GM18907 (cell line): ENCODE data around the gene GIPC2.
A peak's percentile ranks its signal among the peaks of the same experiment; 100 is the strongest.
"Not testable (repeated sequence)": the region's sequence is repeated elsewhere in the genome, so short reads cannot be mapped to it uniquely, and the experiment has no call there.

Experiments used
- ATAC-seq: cut with Tn5 transposase; IDR thresholded peaks from one replicate; pipeline ENCODE4 v1.9.1; 2021; ENCODE audit warnings: mild to moderate bottlenecking, moderate library complexity; ENCODE audit not compliant: unreplicated experiment

The GIPC2 gene, protein sequence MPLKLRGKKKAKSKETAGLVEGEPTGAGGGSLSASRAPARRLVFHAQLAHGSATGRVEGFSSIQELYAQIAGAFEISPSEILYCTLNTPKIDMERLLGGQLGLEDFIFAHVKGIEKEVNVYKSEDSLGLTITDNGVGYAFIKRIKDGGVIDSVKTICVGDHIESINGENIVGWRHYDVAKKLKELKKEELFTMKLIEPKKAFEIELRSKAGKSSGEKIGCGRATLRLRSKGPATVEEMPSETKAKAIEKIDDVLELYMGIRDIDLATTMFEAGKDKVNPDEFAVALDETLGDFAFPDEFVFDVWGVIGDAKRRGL

DNA sequence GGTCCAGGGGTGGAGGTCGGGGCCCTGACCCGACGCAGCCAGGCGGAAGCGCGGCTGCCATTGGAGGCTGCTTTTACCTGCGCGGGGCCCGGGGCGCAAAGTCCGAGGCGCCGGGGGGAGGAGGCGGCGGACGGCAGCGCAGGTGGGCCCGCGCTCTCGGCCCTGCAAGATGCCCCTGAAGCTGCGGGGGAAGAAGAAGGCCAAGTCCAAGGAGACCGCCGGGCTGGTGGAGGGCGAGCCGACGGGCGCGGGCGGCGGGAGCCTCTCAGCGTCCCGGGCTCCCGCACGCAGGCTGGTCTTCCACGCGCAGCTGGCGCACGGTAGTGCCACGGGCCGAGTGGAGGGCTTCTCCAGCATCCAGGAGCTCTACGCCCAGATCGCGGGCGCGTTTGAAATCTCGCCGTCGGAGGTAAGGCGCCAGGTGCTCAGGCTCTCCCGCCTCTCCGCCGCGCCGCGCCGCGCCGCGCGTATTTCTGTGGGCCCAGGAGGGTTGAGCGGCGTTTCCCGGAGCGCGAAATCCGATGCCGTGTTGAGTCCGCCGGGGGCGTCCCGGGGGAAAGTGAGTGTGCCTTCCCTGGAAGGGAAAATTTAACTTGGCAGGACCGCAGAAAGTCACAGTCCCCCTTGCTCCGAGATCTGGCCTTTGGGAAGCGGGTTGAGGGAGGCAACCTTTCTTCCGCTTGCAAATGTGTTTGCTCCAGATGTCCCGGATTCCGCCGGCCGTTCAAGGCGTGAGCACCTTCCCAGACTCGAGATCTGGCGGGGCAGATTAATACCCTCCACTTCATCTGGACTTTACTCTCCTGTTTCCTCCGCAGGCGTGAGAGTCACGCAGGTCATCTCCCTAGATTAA lies at the start of gene GIPC2:
TSS of gene GIPC2 (plus strand) at position 41 of the 853 bp plus-strand sequence. CDS start at position 170, 129 bp downstream.
- peak; percentile 53 for ATAC-seq

DNA sequence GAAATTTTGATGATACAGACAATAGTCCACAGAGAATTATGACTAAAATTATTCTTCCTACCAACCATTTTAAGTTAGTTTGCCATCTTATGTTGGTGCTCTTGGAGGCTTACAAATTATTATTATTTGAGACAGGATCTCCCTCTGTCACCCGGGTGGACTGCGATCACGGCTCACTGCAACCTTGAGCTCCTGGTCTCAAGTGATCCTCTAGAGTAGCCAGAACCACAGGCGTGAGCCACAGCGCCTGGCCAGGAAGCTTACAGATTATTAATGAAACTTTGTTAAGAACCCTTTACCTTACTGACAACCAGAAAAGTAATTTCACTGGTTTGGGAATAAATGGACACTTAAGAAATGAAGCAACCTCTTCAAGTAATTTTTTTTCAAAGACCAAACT lies 49.0 kb upstream of the GIPC2 start:
- no peak for ATAC-seq

DNA sequence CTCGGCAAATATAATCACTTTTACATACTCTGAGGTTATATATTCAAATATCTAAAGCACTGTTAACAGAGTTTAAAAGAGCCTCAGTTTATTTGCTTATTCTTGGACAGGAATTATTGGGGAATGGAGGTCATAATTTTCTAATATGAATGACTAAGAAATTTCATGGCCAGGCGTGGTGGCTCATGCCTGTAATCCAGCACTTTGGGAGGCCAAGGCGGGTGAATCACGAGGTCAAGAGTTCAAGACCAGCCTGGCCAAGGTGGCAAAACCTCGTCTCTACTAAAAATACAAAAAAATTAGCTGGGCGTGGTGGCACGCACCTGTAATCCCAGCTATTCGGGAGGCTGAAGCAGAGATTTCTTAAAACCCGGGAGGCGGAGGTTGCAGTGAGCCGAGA lies 45.2 kb upstream of the GIPC2 start:
- not testable (repeated sequence) for ATAC-seq

DNA sequence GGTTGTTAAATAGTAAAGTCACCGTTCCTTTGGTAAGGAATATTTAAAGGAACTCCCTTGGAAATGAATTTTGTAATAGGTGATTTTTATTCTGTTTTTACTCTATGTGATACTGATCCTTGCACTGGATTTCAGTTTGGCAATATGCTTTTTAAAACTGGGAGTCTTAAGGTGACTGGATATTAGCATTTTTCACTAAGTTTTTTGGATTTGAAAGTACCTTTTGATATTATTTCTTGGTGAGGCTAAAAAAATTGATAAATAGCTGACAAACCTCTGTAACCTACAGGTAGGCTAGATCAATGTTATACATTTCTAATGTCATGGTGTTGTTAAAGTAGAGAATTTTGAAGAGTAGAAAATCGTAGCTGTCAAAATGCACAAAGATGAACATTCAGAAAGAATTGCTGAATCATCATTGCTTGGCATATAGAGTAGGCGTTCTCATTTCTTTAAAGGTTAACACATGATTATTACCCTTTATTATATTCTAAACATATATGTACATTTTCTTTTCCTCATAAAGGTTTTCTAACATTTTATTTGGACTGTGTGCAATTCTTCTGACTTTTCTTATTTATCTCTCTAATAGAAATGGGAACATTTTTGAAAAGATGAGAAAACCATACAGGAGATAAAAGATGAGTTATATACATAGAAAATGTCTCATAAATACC lies 42.6 kb upstream of the GIPC2 start:
- ATAC-seq = no peak

DNA sequence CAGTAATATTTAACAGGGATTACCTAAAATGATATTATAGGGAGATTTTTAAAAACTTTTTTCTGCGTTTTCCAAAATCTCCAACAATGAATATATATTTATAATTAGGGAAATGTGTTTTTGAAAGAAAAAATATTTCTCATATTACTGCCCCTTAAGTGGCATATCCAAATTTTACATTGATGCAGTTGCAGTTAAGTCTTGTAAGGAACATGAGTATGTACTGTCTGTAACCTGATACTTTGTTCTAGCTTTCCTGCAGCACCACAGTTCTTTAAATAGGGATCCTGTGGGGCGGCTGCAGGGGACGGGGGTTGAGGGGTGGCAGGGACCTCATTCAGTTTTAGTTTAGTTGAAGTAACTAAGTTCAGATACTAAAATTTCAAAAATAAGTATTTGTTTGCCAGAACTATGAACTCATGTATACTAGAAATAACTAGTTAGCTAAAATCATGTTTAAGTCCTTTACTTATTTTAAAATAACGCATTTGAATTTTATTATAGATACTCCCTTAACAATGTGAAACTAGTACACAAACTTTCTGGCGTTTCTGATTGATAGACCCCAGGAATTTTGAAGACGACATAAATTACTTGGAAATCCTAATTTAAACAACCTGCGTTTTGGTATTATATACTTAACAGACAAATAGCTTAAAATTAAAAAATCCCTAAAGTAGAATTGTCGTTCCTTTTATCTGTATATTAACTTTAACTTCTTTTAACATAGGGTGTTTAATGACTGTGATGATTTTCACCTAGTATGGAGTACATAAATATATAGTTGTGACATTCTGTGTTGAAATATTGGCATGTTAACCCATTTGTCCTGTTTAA lies 41.7 kb upstream of the GIPC2 start:
- ATAC-seq = peak; percentile 56

DNA sequence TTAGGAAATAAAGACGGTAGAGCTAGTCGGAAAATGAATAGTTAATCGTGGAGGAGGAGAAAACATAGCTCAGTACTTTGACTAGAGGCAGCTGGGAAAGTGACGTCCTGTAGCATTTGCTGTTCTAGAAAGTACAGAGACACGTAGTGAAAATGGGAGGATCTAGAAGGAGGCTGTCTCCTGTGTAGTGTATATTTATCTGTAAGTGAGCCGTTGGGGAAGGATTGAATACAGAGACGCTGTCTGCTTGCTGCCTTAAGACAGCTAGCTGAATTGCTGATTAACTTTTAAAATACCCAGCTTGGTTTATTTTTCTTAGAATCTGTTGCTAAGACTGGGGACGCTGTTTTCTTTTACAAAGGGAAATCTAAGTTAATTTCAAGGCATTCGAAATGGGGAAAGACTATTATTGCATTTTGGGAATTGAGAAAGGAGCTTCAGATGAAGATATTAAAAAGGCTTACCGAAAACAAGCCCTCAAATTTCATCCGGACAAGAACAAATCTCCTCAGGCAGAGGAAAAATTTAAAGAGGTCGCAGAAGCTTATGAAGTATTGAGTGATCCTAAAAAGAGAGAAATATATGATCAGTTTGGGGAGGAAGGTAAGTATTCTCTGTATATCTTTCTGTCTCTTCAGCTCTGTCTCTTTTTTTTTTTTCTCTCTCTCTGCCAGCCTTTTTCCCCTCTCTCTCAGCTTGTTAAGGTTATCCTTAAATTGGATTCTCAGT lies 40.9 kb upstream of the GIPC2 start, which contains the start of gene DNAJB4:
TSS of gene DNAJB4 (plus strand) at position 221 of the 729 bp plus-strand sequence. CDS start at position 393, 172 bp downstream.
- ATAC-seq = peak; percentile 99

DNA sequence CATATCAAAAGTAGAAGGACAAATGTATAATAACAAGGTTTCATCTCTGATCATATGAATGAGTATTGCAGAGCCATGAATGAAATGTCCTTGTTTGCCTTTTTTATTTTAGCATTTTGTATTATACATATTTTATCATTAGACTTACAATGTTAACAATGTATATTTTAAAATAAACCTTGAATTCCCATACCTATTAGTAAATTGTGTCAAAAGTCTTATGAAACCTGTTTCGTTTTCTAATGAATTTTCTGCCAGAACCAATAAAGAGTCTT lies 40.4 kb upstream of the GIPC2 start:
- ATAC-seq = no peak

DNA sequence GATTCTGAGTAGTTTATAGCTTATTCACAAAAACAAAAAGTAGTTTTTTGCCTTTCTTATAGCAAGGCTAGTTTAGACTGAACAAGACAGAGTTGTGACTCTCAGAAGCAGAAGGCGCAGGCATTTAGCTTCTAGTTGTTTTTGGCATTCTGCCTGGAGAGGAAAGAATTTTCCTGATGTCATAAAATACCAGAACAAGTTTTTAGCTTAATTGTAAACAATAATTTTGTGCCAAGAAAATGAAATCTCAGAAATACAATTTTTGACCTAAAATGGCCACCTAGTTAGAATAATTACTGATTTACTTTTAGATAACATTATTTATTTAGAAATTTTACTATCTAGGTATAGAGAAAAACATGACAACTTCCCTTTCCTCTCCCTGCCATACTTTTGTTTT lies 40.0 kb upstream of the GIPC2 start:
- no peak for ATAC-seq

DNA sequence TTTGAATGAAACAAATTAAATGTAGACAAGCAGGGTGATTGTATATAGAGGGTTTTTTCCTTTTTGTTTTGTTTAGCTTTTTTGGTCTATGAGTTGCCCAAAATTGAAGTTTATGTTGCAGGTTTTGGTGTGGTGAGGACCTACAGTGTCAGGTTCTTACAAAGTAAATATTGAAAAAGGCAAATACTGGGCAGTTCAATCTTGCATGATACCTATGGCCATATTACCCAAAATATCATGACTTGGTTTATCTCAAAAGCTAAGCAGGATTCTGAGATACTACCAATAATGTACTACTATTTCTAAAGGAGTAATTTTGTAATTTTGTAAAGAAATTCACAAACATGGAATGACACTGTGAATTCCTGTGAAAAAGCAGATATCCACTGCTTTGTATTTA lies 39.2 kb upstream of the GIPC2 start:
- no peak for ATAC-seq

DNA sequence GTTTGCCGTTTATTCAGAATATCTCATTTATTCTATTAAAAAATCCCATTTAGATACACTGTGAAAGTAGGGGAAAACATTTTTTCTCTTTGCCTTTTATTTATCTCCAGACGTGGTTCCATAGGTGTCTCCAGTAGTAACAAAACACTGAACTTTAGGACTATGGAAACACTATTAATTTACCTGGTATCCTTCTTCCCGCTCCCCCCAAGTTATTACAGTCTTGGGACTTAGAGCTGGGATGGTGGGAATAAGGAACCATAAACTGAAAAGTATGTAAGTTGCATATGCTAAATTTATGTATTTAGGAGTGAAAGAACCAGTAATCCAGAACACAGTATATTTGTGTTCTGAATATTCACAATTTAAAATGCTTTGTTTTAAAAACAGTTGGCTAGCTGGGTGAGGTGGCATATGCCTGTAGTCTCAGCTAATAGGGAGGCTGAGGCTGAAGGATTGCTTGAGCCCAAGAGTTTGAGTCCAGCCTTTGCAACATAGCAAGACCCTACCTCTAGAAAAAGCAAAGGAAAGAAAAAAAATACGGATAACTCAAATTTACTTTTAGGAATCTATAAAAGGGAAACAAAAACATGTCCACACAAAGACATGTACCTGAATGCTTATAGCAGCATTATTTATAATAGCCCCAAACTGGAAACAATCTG lies 38.0 kb upstream of the GIPC2 start:
- ATAC-seq = no peak

DNA sequence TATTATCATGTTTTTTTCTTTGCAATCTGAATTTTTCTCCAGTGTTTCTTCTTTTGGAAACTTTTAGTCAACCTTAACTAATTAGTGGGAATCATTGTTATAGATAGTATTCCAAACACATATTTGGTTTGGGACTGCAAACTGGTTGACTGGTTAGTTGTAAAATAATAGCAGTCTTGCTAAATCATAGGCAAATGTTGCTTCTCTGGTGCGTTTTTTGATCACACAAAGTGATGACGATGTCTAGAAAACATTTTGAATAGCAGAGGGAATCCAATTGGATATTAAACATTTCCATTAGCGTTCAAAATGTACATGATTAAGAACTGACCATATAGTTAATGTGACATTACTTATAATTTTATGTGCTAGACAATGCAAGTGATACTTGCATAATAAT lies 36.5 kb upstream of the GIPC2 start:
- no peak for ATAC-seq

DNA sequence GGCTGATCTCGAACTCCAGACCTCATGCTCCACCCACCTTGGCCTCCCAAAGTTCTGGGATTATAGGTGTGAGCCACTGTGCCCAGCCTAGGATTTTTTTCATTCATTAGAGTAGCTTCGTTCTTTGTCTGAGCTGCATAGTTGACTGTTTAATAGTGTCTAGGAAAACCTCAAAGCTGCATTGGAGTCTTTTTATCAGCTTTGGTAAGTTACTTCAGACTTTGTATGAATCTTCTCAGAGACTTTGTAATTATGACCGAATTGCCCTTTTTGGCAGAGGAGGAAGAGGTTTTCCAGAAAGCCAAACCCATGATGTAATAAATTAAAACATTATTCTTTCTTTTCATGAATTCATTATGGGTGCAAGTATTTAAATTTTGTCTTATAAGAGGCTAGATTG lies 35.9 kb upstream of the GIPC2 start:
- no peak for ATAC-seq

DNA sequence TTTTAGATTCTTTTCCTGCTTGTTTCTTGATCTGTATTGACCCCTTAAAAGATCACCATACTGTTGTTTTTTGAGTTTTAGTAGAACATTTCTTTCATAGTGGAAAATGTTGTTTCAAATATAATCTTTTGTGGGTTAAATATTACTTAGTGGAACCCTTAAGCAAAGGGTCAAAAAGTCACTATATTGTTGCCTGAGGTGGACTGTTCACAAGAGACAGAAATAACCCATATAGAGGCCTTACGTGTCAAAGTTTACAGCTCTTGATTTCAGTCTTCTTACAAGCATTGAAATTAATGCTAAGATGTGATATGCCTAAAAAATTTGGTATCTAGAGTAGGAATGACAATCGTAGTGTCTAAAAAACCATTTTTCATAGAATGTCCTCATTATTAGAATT lies 34.7 kb upstream of the GIPC2 start:
- peak; percentile 37 for ATAC-seq

DNA sequence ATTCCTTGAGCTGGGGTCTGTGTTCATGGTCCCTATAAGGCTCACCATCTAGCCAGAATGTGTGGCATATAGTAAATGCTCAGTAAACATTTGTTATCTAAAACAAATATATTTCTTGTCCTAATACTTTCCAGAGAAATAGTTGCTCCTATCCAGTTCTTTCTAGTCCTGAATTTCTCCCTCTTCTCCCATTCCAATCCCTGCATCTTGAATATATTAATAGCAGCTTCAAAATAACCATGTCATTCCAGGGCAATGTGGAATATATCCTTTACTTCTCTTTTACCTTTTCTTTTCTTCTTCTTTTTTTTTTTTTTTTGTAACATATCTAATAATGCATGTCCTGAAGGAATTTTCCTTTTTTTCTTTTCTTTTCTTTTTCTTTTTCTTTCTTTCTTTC lies 30.6 kb upstream of the GIPC2 start:
- ATAC-seq = no peak

DNA sequence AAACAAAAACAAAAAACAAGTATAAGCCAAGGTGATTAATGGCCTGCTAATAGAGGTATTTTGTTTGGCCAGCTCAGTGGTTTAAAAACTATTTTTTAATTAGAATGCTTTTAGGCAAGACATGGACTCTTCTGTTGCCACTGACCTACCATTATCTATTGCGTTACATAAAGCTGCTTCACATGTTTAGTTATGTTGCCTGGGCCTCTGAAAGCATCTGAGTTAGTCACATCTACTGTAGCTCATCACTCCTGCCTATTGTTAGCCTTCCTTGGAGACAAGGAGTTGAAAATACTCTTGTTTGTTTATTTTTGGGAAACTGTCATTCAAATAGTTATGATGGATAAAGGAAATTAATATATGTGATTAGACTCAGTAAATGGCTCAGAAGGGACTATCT lies 26.7 kb upstream of the GIPC2 start:
- no peak for ATAC-seq

DNA sequence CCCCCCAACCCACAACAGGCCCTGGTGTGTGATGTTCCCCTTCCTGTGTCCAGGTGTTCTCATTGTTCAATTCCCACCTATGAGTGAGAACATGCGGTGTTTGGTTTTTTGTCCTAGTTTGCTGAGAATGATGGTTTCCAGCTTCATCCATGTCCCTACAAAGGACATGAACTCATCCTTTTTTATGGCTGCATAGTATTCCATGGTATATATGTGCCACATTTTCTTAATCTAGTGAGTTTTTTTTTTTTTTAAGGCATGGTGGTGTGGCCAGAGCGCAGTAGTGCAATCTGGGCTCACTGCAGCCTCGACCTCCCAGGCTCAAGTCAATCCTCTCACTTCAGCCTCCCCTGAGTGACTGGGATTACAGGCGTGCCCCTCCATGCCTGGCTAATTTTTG lies 24.6 kb upstream of the GIPC2 start:
- not testable (repeated sequence) for ATAC-seq

DNA sequence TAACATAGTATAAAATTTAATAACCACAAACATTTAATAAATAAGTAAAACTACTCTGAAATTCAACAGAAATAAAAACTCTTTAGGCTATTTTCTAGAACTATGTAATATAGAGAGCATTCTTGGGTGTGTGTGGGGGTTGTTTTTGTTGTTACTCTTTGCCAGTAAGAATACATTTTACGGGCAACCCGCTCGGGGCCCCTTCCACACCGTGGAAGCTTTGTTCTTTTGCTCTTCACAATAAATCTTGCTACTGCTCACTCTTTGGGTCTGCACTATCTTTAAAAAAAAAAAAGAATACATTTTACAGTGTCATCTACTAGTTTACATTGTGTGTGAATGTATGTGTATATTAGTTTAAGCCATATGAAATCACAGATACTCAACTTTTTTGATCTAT lies 16.0 kb upstream of the GIPC2 start:
- ATAC-seq = no peak

DNA sequence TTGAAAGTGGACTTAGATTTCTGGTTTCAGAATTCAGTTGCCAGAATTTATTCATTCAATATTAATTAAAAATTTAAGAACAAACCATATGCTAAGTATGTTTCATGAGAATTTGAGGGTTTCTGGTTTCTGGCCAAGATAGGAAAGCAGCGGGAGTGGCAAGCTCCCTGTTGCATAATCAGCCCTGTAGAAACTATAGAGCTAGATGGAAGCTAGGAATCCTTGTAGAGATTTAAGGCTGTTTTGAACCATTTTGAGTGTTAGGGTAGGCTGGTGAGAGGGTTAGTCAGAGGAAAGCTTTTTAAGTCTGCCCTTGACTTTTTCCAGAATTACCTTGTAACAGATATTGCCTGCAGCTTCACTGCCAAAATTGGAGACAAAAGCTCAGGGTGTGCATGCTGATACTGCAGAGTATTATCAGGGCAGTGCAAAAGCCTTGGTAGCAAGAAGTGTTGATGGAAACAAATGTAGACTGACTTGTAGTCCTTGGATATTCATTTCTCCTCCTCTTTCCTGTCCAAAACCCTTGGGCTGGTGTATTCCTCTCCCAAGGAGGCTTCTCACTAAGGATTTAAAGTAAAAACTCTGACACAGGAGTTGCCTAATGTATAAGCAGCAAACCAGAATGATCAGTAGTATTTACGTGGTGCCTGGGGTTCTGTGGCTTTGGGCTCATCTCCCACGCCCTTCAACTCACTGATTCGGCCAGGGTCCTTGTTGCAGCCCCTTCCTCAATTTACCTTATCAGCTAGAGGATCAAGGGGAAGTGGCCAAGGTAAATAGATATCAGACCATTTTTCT lies 12.6 kb upstream of the GIPC2 start:
- no peak for ATAC-seq

DNA sequence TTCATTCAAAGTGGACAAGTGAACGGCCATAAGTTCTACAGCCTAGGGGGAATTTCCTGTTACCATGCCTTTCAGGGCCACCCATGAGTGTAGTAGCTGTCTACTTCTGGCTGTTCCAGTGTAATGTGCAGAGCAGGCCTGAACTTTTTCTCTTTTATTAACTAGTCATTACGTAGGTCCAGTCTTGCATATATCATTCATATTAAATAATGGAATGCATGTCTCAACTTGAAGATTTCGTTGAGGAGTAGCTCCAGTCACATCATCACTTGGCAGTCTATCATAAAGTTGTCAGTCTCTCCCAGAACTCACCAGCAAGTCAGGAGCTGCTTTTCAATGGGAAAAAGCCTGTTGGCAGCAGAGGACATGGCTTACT lies 12.0 kb upstream of the GIPC2 start:
- ATAC-seq = no peak
